Activated CD4-positive, alpha-beta memory T cell treated with anti-CD3 and anti-CD28 coated beads for 36 hours (primary cell): ENCODE data around the gene PKHD1. TPM values are rescaled to one million over a fixed set of nuclear protein-coding genes. Genes with fewer than 3 reads are reported as not detected.

Source experiments
- CTCF ChIA-PET: fragments of 350-600 bp; sonication (Branson Sonifier 250); formaldehyde crosslinking; loops from one replicate; lab custom pipeline; 2021; ENCODE audit warnings: antibody characterized with exemption, inconsistent platforms; lab: Charles Lee
- POLR2A ChIA-PET: fragments of 350-600 bp; sonication (Branson Sonifier 250); formaldehyde crosslinking; loops from one replicate; lab custom pipeline; 2021; ENCODE audit warnings: antibody characterized with exemption; lab: Charles Lee
- DNase-seq: peaks from one replicate; pipeline ENCODE4 v3.0.0-alpha.2; 2020
- H3K27ac Mint-ChIP-seq: one replicate; pipeline ENCODE4 v1.8.0; 2021; ENCODE audit warnings: mixed read lengths
- H3K27me3 Mint-ChIP-seq: one replicate; pipeline ENCODE4 v1.8.0; 2021; ENCODE audit warnings: mixed read lengths
- H3K36me3 Mint-ChIP-seq: one replicate; pipeline ENCODE4 v1.8.0; 2021; ENCODE audit warnings: mixed read lengths
- H3K4me1 Mint-ChIP-seq: one replicate; pipeline ENCODE4 v1.8.0; 2021; ENCODE audit warnings: low read depth, mixed read lengths
- H3K4me3 Mint-ChIP-seq: one replicate; pipeline ENCODE4 v1.8.0; 2021; ENCODE audit warnings: mild to moderate bottlenecking, mixed read lengths
- H3K9me3 Mint-ChIP-seq: one replicate; pipeline ENCODE4 v1.8.0; 2021; ENCODE audit warnings: mixed read lengths
- intact Hi-C: fragments of 100-400 bp; cut with micrococcal nuclease; formaldehyde crosslinking; loops from one replicate; pipeline ENCODE4 v1.15.1; 2023
- total RNA-seq, 2 experiments: library from RNA; stranded (reverse); gene quantifications; one replicate each; pipeline ENCODE4 v1.2.3, GENCODE V29; 2021

Gene PKHD1, protein sequence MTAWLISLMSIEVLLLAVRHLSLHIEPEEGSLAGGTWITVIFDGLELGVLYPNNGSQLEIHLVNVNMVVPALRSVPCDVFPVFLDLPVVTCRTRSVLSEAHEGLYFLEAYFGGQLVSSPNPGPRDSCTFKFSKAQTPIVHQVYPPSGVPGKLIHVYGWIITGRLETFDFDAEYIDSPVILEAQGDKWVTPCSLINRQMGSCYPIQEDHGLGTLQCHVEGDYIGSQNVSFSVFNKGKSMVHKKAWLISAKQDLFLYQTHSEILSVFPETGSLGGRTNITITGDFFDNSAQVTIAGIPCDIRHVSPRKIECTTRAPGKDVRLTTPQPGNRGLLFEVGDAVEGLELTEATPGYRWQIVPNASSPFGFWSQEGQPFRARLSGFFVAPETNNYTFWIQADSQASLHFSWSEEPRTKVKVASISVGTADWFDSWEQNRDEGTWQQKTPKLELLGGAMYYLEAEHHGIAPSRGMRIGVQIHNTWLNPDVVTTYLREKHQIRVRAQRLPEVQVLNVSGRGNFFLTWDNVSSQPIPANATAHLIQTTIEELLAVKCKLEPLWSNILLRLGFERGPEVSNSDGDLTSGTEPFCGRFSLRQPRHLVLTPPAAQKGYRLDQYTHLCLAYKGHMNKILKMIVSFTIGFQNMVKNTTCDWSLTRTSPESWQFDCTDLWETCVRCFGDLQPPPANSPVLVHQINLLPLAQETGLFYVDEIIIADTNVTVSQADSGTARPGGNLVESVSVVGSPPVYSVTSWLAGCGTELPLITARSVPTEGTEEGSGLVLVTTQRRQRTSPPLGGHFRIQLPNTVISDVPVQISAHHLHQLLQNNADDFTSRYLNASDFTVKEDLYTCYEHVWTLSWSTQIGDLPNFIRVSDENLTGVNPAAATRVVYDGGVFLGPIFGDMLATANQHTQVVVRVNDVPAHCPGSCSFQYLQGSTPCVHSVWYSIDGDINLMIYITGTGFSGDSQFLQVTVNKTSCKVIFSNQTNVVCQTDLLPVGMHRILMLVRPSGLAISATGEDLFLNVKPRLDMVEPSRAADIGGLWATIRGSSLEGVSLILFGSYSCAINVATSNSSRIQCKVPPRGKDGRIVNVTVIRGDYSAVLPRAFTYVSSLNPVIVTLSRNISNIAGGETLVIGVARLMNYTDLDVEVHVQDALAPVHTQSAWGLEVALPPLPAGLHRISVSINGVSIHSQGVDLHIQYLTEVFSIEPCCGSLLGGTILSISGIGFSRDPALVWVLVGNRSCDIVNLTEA (N-terminal part only)
- total RNA-seq = under 1 TPM in 1 of 2 experiments, not detected in 1; 0.02 TPM

DNA sequence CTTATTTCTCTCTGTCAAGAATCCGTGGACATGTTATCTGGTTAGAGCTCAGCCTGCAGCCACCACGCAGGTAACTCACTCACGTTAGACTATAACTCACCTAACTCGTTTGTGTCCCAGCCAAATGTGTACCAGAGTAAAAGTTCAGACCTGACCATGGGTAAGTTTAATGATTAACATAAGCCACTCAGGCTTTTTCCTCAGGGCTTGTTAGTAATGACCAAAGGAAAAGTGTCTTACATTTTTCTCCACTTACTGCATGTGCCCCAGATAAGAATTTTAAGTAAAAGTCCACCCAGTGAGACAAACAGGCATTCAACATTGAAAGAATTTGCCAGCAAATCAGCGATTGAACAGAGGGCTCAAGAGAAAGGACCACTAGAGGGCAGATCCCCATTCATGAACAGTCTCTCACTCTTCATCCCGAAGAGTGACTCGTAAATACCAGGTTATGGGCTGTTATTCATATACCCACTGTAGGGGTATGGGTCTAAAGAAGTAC lies at the start of gene PKHD1:
TSS of gene PKHD1 (minus strand) at position 116 of the 502 bp plus-strand sequence. CDS start 2,680 bp downstream, outside the sequence.
- H3K4me3 Mint-ChIP-seq = no peak within 1 kb of the TSS
- H3K27ac Mint-ChIP-seq = no peak within 1 kb of the TSS
- H3K9me3 Mint-ChIP-seq = no peaks in the 10 kb centered on the region
- DNase-seq = no peak
- H3K4me1 Mint-ChIP-seq = peaks cover 2% of the 10 kb centered on the region
- CTCF ChIA-PET = interaction anchor here (0.9 to 1.2 kb wide), 2 partner anchors 24 to 174 kb away, joined by 3 read pairs; no protein-coding TSS in a partner anchor
- peaks cover 8% of the 10 kb centered on the region for H3K27me3 Mint-ChIP-seq
- H3K36me3 Mint-ChIP-seq = no peaks in the 10 kb centered on the region
- intact Hi-C loops = no loop called here
- POLR2A ChIA-PET = no interaction called here

DNA sequence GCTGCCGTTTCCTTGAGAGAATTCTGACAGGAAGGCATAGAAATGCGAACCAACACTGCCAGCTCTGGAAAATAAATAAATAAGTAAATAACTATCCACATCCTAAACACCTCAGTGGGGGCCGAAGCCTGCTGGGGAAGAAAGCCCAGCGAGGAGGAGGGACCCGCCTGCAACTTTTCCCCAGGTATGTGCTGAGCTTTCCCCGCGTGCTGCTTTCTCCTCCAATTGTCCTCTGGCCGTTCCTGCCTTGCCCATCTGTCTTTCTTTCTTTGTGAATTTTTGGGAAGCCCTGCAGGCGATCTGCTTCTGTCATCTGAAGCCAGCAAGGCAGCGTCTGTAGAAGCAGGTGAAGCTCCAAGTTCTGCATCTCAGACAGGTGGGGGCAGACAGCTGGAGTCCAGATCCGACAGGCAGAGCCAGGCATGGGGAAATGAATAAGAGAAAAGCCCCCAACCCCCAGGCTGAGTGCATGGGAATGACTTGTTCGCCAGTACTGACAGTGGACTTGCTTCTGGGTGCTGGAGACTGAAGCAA lies 49.6 kb upstream of the PKHD1 start:
- DNase-seq = no peak
- Mint-ChIP-seq H3K27me3 (peaks cover 13% of the 10 kb centered on the region), H3K9me3 (no peaks in the 10 kb centered on the region), H3K4me1 (peaks cover 8% of the 10 kb centered on the region), H3K36me3 (no peaks in the 10 kb centered on the region), H3K4me3 (no peak overlapping the region), H3K27ac (no peak overlapping the region)
- intact Hi-C loops = no loop called here
- ChIA-PET CTCF (interaction anchor here (2.0 kb wide), 1 partner anchor 87 kb away, joined by 4 read pairs; no protein-coding TSS in a partner anchor), POLR2A (no interaction called here)

DNA sequence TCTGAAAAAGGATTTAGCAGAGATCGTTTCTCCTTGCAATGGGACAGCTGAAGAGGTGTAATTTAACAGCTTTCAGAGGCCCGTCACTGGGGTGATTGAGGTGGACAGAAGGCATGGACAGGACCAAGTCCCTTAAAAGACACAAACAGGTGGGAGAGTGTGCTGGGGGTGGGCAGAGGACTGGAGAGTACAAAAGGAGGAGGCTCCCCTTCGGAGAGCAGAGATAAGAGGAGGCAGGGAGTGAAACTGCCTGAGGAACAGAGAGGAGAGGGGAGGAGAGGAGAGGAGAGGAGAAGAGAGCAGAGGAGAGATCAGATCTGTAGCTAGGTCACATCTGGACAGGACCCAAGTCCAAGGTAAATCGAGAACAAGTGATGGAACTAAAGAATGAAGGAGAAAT lies 48.6 kb upstream of the PKHD1 start:
- DNase-seq = no peak
- H3K27me3 Mint-ChIP-seq = peaks cover 7% of the 10 kb centered on the region
- ChIA-PET CTCF (interaction anchor here (2.0 kb wide), 1 partner anchor 87 kb away, joined by 4 read pairs; no protein-coding TSS in a partner anchor), POLR2A (no interaction called here)
- H3K4me1 Mint-ChIP-seq = peaks cover 8% of the 10 kb centered on the region
- no peak overlapping the region for H3K4me3 Mint-ChIP-seq
- H3K36me3 Mint-ChIP-seq = no peaks in the 10 kb centered on the region
- no peak overlapping the region for H3K27ac Mint-ChIP-seq
- no peaks in the 10 kb centered on the region for H3K9me3 Mint-ChIP-seq
- intact Hi-C loops = no loop called here

DNA sequence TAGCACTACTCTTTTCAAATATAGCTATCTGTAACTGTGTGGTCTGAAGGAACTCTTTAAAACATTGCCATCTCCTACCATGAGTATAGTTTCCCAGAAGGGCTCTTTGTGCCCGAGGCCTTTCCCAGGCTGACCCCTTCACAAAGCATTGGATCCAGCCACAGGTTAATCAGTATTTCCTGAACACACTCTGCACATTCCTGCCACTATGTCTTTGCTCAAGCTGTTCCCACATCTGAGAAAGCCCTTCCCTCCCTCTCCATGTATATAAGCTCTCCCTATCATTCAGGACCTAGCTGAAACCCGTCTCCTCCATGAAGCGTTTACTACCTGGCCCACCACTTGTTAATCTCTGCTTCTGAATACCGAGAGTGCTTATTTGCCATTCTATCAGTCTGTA lies 47.8 kb upstream of the PKHD1 start:
- Mint-ChIP-seq H3K9me3 (no peaks in the 10 kb centered on the region), H3K27ac (no peak overlapping the region), H3K27me3 (peaks cover 7% of the 10 kb centered on the region), H3K36me3 (no peaks in the 10 kb centered on the region), H3K4me1 (peaks cover 8% of the 10 kb centered on the region), H3K4me3 (no peak overlapping the region)
- intact Hi-C loops = no loop called here
- ChIA-PET POLR2A (no interaction called here), CTCF (interaction anchor here (2.0 kb wide), 1 partner anchor 86 kb away, joined by 4 read pairs; no protein-coding TSS in a partner anchor)
- no peak for DNase-seq

DNA sequence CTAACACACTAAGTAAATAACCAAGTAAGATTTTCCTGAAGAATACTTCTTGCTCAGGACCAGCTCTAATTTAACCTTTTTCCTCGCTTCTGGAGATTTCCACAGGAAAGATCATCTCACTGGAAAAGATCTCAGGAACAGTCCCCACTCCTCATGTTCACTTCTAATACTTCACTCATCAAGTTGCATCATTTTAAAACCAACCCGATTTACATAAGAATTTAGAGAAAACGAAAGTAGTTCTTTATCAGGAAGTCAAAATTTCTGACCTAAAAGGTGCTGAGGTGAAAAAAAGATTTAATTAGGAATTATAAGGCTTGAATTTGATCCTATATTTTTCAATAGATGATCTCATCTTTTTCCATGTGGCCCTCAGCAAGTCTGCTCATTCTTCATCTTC lies 46.6 kb upstream of the PKHD1 start:
- Mint-ChIP-seq H3K9me3 (no peaks in the 10 kb centered on the region), H3K27me3 (peaks cover 6% of the 10 kb centered on the region), H3K4me1 (peaks cover 8% of the 10 kb centered on the region), H3K27ac (no peak overlapping the region), H3K4me3 (no peak overlapping the region), H3K36me3 (no peaks in the 10 kb centered on the region)
- no peak for DNase-seq
- ChIA-PET CTCF (no interaction called here), POLR2A (no interaction called here)
- intact Hi-C loops = no loop called here

DNA sequence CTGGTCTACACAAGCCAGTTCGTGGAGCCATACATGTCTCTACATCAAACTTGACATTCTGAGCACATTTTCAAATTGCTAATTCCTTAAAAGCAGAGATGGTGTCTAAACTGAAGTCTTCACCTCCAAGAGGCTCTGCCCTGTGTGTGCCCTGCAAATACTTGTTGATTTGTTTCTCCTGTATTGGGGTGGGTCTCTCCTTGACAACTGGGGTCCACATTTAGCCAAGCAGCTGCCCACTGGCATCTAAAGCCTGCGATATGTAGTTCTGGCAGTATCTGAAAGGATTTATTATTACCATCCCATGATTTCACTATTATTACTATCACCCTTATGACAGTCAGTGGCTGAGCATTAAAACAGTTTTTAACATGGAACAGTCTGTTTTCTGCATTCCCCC lies 45.9 kb upstream of the PKHD1 start:
- Mint-ChIP-seq H3K36me3 (no peaks in the 10 kb centered on the region), H3K4me3 (no peak overlapping the region), H3K27ac (no peak overlapping the region), H3K4me1 (peaks cover 8% of the 10 kb centered on the region), H3K27me3 (peaks cover 8% of the 10 kb centered on the region), H3K9me3 (no peaks in the 10 kb centered on the region)
- ChIA-PET CTCF (interaction anchor here (1.3 to 1.4 kb wide), 2 partner anchors 30 to 130 kb away, joined by 3 read pairs; no protein-coding TSS in a partner anchor), POLR2A (no interaction called here)
- intact Hi-C loops = no loop called here
- no peak for DNase-seq

DNA sequence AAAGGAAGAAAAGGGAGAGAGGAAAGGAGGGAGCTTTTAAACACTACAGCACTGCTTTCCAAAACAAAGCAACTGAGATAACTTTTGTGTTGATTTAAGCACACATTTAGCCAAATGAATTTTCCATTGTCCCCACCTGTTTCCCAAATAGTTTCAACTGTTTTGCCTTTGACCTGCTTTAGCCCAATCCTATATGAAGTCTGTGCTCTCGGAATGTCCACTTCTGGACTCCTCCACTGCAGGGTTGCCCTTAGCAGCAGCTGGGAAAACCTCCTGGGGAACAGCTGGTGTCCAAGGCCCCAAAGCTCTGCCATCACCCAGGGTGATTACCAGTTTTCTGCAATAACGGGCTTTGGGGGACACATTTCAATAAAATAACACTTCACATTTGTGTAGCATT lies 44.9 kb upstream of the PKHD1 start:
- CTCF ChIA-PET = interaction anchor here (1.3 to 1.4 kb wide), 2 partner anchors 31 to 131 kb away, joined by 3 read pairs; no protein-coding TSS in a partner anchor
- intact Hi-C loops = no loop called here
- Mint-ChIP-seq H3K4me3 (no peak overlapping the region), H3K27me3 (peaks cover 6% of the 10 kb centered on the region), H3K4me1 (peaks cover 8% of the 10 kb centered on the region), H3K9me3 (no peaks in the 10 kb centered on the region), H3K36me3 (no peaks in the 10 kb centered on the region), H3K27ac (no peak overlapping the region)
- DNase-seq = no peak
- POLR2A ChIA-PET = no interaction called here

DNA sequence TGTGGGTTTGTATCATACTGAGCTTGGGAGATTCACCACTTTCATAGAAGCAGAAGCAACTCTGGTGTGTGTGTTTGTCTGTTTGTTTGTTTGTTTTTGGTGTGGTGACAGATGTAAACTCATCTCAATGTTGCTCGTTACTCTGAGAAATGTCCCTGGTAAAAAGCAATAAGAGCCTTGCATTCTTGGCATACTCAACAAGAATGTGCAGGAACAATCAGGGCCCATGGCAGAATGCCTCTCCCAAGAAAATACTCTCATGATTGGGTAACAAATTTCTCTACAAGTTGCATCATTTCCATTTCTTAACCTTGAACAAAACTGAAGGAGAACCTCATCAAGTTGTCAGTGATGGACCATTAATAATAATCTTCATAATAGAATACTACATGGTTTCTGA lies 43.0 kb upstream of the PKHD1 start:
- H3K36me3 Mint-ChIP-seq = no peaks in the 10 kb centered on the region
- CTCF ChIA-PET = no interaction called here
- H3K27ac Mint-ChIP-seq = no peak overlapping the region
- no peak for DNase-seq
- peaks cover 8% of the 10 kb centered on the region for H3K4me1 Mint-ChIP-seq
- no peak overlapping the region for H3K4me3 Mint-ChIP-seq
- peaks cover 7% of the 10 kb centered on the region for H3K27me3 Mint-ChIP-seq
- POLR2A ChIA-PET = no interaction called here
- intact Hi-C loops = no loop called here
- no peaks in the 10 kb centered on the region for H3K9me3 Mint-ChIP-seq

DNA sequence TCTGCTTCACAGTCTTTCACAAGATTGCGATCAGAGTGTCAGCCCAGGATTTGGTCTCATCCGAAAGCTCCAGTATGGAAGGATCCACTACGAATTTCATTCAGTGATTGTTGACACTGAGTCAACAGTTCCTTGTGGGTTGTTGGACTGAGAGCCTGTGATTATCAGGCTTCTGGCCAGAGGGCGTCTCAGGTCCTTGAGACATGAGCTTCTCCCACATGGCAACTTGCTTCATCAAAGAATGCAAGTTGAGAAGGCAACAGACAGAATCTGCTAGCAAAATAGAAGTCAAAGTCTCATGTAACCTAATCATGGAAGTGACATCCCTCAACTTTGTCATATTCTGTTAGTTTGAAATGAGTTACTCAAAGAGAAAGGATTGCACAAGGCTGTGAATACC lies 40.5 kb upstream of the PKHD1 start:
- H3K27me3 Mint-ChIP-seq = peaks cover 23% of the 10 kb centered on the region
- no peaks in the 10 kb centered on the region for H3K4me1 Mint-ChIP-seq
- no peak for DNase-seq
- H3K4me3 Mint-ChIP-seq = no peak overlapping the region
- CTCF ChIA-PET = no interaction called here
- POLR2A ChIA-PET = no interaction called here
- H3K27ac Mint-ChIP-seq = no peak overlapping the region
- intact Hi-C loops = no loop called here
- no peaks in the 10 kb centered on the region for H3K9me3 Mint-ChIP-seq
- no peaks in the 10 kb centered on the region for H3K36me3 Mint-ChIP-seq

DNA sequence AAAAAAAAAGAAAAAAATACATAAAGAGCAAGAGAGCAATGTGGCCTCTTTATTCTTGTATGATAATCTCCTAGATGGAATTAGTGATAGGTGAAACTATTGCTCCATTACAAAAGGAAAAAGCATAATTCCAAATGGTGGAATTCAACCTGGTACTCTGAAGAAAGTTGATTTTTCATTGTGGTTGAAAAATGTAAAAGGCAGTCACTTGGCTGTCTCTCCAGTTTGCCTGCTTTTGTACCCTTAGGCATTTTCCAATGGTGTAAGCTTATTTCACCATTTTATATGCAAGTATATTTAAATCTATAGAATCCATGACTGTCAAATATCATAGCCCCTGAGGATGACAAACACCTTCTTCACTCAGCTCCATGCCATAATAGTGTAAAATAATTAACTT lies 38.8 kb upstream of the PKHD1 start:
- H3K27me3 Mint-ChIP-seq = peaks cover 28% of the 10 kb centered on the region
- CTCF ChIA-PET = no interaction called here
- H3K9me3 Mint-ChIP-seq = no peaks in the 10 kb centered on the region

DNA sequence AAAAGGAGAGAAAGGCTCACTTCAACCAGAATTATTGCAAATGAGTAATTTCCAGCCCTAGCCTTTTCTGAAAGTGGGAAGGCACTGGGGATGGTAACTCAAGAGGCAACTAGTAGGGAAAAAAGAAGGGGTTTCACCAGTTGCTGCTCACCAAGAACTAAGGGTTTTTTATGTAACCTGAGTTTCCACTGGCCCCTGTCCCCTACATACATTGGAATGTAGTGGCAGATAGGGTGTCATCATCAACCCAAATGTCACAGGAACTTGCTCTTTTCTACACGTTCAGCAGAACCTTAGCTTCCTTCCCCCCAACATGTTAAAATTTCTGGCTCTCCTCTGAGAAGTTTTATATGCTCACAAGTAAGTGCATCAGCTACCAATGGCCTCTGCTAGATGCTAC lies 38.2 kb upstream of the PKHD1 start:
- H3K9me3 Mint-ChIP-seq = no peaks in the 10 kb centered on the region
- ChIA-PET CTCF (no interaction called here), POLR2A (no interaction called here)
- H3K27ac Mint-ChIP-seq = no peak overlapping the region
- no peak overlapping the region for H3K4me3 Mint-ChIP-seq
- no peaks in the 10 kb centered on the region for H3K4me1 Mint-ChIP-seq
- peaks cover 28% of the 10 kb centered on the region for H3K27me3 Mint-ChIP-seq
- no peaks in the 10 kb centered on the region for H3K36me3 Mint-ChIP-seq
- intact Hi-C loops = no loop called here
- no peak for DNase-seq

More for the DNA sequence above, 38.8 kb upstream of the PKHD1 start:
- H3K4me3 Mint-ChIP-seq = no peak overlapping the region
- intact Hi-C loops = no loop called here
- H3K27ac Mint-ChIP-seq = no peak overlapping the region
- H3K4me1 Mint-ChIP-seq = no peaks in the 10 kb centered on the region
- no peak for DNase-seq
- POLR2A ChIA-PET = no interaction called here
- H3K36me3 Mint-ChIP-seq = no peaks in the 10 kb centered on the region
